Measurements from ENCODE around the gene IQUB.
"Not testable (repeated sequence)": the region's sequence is repeated elsewhere in the genome, so short reads cannot be mapped to it uniquely, and the experiment has no call there.

DNA sequence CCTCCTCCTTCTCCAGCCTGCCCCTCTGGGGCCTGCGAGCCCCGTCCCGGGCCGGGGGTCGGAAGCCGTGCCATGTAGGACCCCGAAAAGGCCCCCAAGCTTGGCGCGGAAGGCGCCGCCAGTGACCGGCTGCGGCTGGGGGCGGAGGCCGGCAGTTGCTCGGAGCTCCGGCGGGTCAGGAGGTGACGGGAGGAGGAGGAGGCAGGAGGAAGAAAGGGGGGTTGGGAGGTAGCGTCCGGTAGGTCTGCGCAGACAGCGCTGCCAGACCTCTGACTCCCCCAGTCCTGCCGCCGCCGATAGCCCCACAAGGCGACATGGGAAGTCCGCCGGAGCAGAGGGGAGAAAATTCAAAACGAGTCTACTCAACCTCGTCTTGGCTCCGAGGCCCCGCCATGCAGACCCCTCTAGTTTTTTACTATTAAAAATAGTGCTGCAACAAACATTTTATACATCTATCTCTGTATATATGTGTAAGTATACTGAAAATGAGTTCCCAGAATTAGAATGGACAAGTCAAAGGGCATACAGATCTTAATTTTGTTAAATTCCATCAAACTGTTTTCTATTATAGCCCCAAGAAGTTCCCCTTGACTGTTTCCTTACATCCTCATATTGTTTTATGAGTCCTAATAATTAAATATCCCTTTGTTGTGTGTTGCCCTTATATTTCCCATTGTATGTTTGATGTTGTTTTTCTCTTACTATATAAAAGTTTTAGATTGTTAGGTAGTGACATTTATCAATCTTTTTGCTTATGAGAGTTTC lies 1.4 kb downstream of the IQUB start:
- TF ChIP-seq POLR2A (IDR thresholded peaks at IDR 0.05; ENCODE audit: low read length); GATA1 (IDR thresholded peaks at IDR 0.05; ENCODE audit: low read depth, low read length): not testable (repeated sequence)
